A549 treated with dexamethasone at 1 μM for 4 hours (cell line): ENCODE measurements around the gene LMAN2L. TPM values are rescaled to one million over a fixed set of nuclear protein-coding genes. Genes with fewer than 3 reads are reported as not detected.

Experiments used
- total RNA-seq: library from RNA; stranded (reverse); fragments of 200-300 nt; extraction: Qiagen RNA extraction; gene quantifications from 5 replicates; pipeline ENCODE4 v1.2.3, GENCODE V29; 2022

Gene LMAN2L, protein sequence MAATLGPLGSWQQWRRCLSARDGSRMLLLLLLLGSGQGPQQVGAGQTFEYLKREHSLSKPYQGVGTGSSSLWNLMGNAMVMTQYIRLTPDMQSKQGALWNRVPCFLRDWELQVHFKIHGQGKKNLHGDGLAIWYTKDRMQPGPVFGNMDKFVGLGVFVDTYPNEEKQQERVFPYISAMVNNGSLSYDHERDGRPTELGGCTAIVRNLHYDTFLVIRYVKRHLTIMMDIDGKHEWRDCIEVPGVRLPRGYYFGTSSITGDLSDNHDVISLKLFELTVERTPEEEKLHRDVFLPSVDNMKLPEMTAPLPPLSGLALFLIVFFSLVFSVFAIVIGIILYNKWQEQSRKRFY
- 18.8 to 20.4 TPM (median 19.6 TPM) in 5 replicates for total RNA-seq

DNA sequence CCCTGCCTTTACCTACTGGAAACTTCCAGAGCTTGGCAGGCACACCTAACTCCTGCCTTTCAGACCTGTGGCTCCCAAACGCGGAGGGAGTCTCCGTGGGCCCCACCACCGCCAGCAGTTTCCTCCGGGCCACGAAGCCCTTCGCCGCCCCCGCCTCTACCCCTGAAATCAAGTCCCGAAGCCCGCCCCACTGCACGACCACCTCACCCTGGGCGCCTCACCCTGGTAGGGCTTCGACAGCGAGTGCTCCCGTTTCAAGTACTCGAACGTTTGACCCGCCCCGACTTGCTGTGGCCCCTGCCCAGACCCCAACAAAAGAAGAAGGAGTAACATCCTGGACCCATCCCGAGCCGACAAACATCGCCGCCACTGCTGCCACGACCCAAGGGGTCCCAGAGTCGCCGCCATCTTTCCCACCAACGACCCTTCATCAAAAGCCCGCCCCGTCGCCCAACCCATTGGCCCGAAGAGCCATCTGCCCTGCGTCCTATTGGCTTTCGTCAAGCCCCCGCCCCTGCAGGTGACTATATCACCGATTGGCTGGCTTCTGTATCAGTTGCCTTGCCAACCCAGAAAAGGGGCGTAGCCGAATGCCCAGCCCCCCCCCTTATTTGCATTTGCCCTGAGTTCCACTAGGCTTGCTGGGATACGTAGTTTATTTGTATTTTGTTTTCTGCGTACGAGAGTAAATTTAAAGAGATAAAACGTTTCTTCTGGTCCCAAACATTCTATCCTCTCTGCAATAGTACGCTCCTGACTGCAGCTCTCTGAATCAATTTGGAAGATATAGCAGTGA lies at the start of gene LMAN2L:
LMAN2L (minus strand) TSS at position 432 of the 796 bp plus-strand sequence; CDS start at position 408, 24 bp downstream.

DNA sequence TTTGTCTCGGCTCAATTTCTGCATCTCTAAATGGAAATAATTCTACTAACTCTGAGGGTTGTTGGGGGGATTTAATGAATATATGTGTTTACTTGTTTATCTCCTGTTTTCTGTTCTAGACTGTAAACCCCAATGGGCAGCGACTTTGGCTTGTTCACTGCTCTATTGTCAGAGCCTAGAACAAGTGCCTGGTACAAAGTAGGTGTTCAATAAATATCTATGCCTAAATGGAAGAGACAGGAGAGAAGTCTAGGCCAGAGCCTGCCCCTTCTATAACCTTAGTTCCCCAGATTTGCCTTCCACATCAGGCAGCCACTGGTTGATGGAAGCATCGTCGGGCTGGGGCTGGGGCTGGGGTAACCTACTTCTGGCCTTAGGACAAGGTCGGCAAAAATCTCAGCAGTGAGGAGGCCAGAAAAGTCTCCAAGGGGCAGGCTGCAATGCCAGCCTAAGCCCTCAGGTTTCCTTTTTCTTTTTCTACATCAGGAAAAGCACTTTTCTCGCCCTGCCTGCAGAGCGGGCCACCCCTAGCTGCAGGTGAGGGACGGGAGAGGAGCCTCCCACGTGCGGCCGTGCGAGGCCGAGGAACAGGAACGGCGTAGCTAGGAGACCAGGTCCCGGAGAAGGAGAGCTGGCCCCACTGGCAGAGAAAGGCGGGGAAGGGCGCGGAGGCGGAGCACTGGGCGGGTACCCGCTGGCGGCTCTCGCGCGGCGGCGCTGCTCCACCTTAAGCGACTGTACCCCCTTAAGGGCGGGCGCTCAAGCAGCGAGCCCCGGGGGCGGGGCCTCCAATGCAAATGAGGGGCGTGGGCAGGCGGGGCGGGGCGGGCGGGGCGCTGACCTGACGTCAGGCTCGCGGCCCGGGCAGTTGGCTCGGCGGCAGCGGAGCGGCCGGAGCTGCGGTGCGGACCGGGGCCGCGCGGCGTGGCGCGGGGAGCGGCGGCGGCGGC lies 20.4 kb upstream of the LMAN2L start, which contains the start of gene CNNM4:
CNNM4 (plus strand) TSS at position 867 of the 950 bp plus-strand sequence. CDS start 98 bp downstream, outside the sequence.

Other genes starting within 250 kb of the LMAN2L start
- gene NEURL3, start 234.7 kb downstream of the LMAN2L start, total RNA-seq: 0.39 to 0.61 TPM (median 0.45 TPM) in 5 replicates
- 2.7 to 4.2 TPM (median 3.7 TPM) in 5 replicates for gene ARID5A, start 203.3 kb downstream of the LMAN2L start, total RNA-seq
- 18.2 to 24.8 TPM (median 22.0 TPM) in 5 replicates for gene KANSL3, start 101.8 kb downstream of the LMAN2L start, total RNA-seq
- 0.02 TPM in 1 of 5 replicates, not detected in the others for gene FER1L5, start 97.3 kb downstream of the LMAN2L start, total RNA-seq
- 7.4 to 11.4 TPM (median 10.4 TPM) in 5 replicates for gene CNNM4, start 20.8 kb upstream of the LMAN2L start, total RNA-seq
- 7.2 to 11.5 TPM (median 10.7 TPM) in 5 replicates for gene CNNM3, start 76.2 kb upstream of the LMAN2L start, total RNA-seq
- 0.46 to 2.5 TPM (median 1.5 TPM) in 5 replicates for gene ANKRD23, start 104.0 kb upstream of the LMAN2L start, total RNA-seq
- gene ANKRD39, start 118.0 kb upstream of the LMAN2L start, total RNA-seq: 16.8 to 20.6 TPM (median 18.5 TPM) in 5 replicates
- gene SEMA4C, start 130.0 kb upstream of the LMAN2L start, total RNA-seq: 15.0 to 20.6 TPM (median 18.2 TPM) in 5 replicates
- gene FAM178B, start 246.5 kb upstream of the LMAN2L start, total RNA-seq: not detected in 5 replicates